ENCODE data around the gene PAPPA2.

Gene PAPPA2

GRCh38 chr1:176765608-176766007 lies 302.6 kb downstream of the PAPPA2 start:
- no peaks in the 10 kb centered on the region for H3K27me3 ChIP-seq (replicated peaks; ENCODE audit: insufficient read depth, low read length)
- no peaks in the 10 kb centered on the region for H4K20me1 ChIP-seq (ENCODE audit: insufficient read depth, low read length)
- no peaks in the 10 kb centered on the region for H3K4me1 ChIP-seq (ENCODE audit: low read length)
- no peak for DNase-seq
- H3K9me3 ChIP-seq (replicated peaks; ENCODE audit: insufficient read depth, low read length): no peaks in the 10 kb centered on the region
- no peaks in the 10 kb centered on the region for H3F3A ChIP-seq (ENCODE audit: insufficient read depth, low read length)
- TF ChIP-seq EZH2 (optimal IDR thresholded peaks at IDR 0.05; ENCODE audit: low read depth, low read length): no peak
- TF ChIP-seq EZH2phosphoT487 (IDR thresholded peaks at IDR 0.05; ENCODE audit: low read length): no peak
- TF ChIP-seq, protein P1, sequence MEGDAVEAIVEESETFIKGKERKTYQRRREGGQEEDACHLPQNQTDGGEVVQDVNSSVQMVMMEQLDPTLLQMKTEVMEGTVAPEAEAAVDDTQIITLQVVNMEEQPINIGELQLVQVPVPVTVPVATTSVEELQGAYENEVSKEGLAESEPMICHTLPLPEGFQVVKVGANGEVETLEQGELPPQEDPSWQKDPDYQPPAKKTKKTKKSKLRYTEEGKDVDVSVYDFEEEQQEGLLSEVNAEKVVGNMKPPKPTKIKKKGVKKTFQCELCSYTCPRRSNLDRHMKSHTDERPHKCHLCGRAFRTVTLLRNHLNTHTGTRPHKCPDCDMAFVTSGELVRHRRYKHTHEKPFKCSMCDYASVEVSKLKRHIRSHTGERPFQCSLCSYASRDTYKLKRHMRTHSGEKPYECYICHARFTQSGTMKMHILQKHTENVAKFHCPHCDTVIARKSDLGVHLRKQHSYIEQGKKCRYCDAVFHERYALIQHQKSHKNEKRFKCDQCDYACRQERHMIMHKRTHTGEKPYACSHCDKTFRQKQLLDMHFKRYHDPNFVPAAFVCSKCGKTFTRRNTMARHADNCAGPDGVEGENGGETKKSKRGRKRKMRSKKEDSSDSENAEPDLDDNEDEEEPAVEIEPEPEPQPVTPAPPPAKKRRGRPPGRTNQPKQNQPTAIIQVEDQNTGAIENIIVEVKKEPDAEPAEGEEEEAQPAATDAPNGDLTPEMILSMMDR (IDR thresholded peaks at IDR 0.05; ENCODE audit: low read length): no peak
- H2AFZ ChIP-seq (ENCODE audit: low read length): no peak overlapping the region
- H3K27ac ChIP-seq (ENCODE audit: low read length): no peak overlapping the region
- H3K9me2 ChIP-seq (replicated peaks; ENCODE audit: insufficient read depth, low read length): no peaks in the 10 kb centered on the region
- H3K9ac ChIP-seq (ENCODE audit: low read length): no peak overlapping the region
- no peak overlapping the region for H3K4me3 ChIP-seq (ENCODE audit: low read length)
- H3K36me3 ChIP-seq (replicated peaks; ENCODE audit: insufficient read depth, low read length): no peaks in the 10 kb centered on the region
- no peaks in the 10 kb centered on the region for H3K79me2 ChIP-seq (ENCODE audit: low read length)
- no peak overlapping the region for H3K4me2 ChIP-seq (ENCODE audit: low read depth, low read length)

DNA sequence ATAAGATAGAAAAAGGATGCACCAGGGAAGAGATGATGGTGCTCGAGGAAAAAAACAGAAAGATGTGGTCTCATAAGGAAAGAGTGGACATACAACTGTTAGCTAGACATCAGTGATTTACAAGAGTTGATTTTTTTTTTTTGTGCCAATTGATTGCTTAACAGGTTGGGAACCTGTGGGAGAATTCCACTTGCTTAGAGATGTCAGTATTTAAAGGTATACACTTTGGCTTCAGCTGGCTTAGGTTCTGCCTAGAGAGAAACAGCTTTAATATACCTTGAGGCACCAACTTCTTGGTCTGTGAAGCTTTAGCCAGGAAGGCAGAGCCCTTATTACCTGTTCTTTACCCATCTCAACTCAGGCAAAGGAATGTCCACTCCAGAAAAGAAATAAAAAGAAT lies 303.8 kb downstream of the PAPPA2 start:
- TF ChIP-seq EZH2phosphoT487 (IDR thresholded peaks at IDR 0.05; ENCODE audit: low read length): no peak
- TF ChIP-seq EZH2 (optimal IDR thresholded peaks at IDR 0.05; ENCODE audit: low read depth, low read length): no peak
- TF ChIP-seq, protein P1 (IDR thresholded peaks at IDR 0.05; ENCODE audit: low read length): no peak
- DNase-seq: no peak
- Histone ChIP-seq H3K4me1 (ENCODE audit: low read length) (no peaks in the 10 kb centered on the region), H2AFZ (ENCODE audit: low read length) (no peak overlapping the region), H3K9me3 (replicated peaks; ENCODE audit: insufficient read depth, low read length) (no peaks in the 10 kb centered on the region), H3K79me2 (ENCODE audit: low read length) (no peaks in the 10 kb centered on the region), H3K9me2 (replicated peaks; ENCODE audit: insufficient read depth, low read length) (no peaks in the 10 kb centered on the region), H3K36me3 (replicated peaks; ENCODE audit: insufficient read depth, low read length) (no peaks in the 10 kb centered on the region), H3K27ac (ENCODE audit: low read length) (no peak overlapping the region), H3K4me3 (ENCODE audit: low read length) (no peak overlapping the region), H4K20me1 (ENCODE audit: insufficient read depth, low read length) (no peaks in the 10 kb centered on the region), H3K4me2 (ENCODE audit: low read depth, low read length) (no peak overlapping the region), H3F3A (ENCODE audit: insufficient read depth, low read length) (no peaks in the 10 kb centered on the region), H3K27me3 (replicated peaks; ENCODE audit: insufficient read depth, low read length) (no peaks in the 10 kb centered on the region), H3K9ac (ENCODE audit: low read length) (no peak overlapping the region)

DNA sequence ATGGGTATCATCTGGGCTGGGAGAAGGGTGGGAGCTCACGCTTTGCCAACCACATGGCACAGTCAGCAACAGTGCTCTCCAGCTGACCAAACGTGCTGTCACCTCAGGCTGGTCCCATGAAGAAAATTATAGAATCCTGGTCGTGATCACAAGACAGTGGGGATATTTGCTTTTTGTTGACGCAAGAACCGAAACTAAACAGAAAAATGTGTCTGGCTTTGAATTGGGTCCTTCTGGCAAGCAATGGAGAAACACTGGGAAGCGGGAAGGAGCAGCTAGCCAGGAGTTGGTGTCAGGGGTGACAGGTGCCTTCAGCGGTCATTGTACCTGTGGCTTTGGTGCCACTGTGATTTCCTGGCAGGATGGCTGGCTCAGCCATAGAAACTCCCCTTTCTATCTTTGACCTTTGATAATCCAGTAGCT lies 304.8 kb downstream of the PAPPA2 start:
- no peak for DNase-seq
- no peaks in the 10 kb centered on the region for H3K9me2 ChIP-seq (replicated peaks; ENCODE audit: insufficient read depth, low read length)
- no peaks in the 10 kb centered on the region for H3K9me3 ChIP-seq (replicated peaks; ENCODE audit: insufficient read depth, low read length)

GRCh38 chr1:176768532-176768931 lies 305.6 kb downstream of the PAPPA2 start:
- no peaks in the 10 kb centered on the region for H3F3A ChIP-seq (ENCODE audit: insufficient read depth, low read length)
- no peak for DNase-seq
- H3K9me2 ChIP-seq (replicated peaks; ENCODE audit: insufficient read depth, low read length): no peaks in the 10 kb centered on the region
- no peaks in the 10 kb centered on the region for H3K4me1 ChIP-seq (ENCODE audit: low read length)
- no peak overlapping the region for H3K9ac ChIP-seq (ENCODE audit: low read length)
- H3K27me3 ChIP-seq (replicated peaks; ENCODE audit: insufficient read depth, low read length): no peaks in the 10 kb centered on the region
- H3K27ac ChIP-seq (ENCODE audit: low read length): no peak overlapping the region
- H4K20me1 ChIP-seq (ENCODE audit: insufficient read depth, low read length): no peaks in the 10 kb centered on the region
- H3K4me3 ChIP-seq (ENCODE audit: low read length): no peak overlapping the region
- no peaks in the 10 kb centered on the region for H3K9me3 ChIP-seq (replicated peaks; ENCODE audit: insufficient read depth, low read length)
- no peaks in the 10 kb centered on the region for H3K36me3 ChIP-seq (replicated peaks; ENCODE audit: insufficient read depth, low read length)
- H2AFZ ChIP-seq (ENCODE audit: low read length): no peak overlapping the region
- no peaks in the 10 kb centered on the region for H3K79me2 ChIP-seq (ENCODE audit: low read length)
- H3K4me2 ChIP-seq (ENCODE audit: low read depth, low read length): no peak overlapping the region
- TF ChIP-seq EZH2 (optimal IDR thresholded peaks at IDR 0.05; ENCODE audit: low read depth, low read length): no peak
- TF ChIP-seq EZH2phosphoT487 (IDR thresholded peaks at IDR 0.05; ENCODE audit: low read length): no peak
- TF ChIP-seq, protein P1 (IDR thresholded peaks at IDR 0.05; ENCODE audit: low read length): no peak

More for the DNA sequence above, 304.8 kb downstream of the PAPPA2 start:
- Histone ChIP-seq H3F3A (ENCODE audit: insufficient read depth, low read length) (no peaks in the 10 kb centered on the region), H3K79me2 (ENCODE audit: low read length) (no peaks in the 10 kb centered on the region), H2AFZ (ENCODE audit: low read length) (no peak overlapping the region), H3K4me3 (ENCODE audit: low read length) (no peak overlapping the region), H3K9ac (ENCODE audit: low read length) (no peak overlapping the region), H3K27ac (ENCODE audit: low read length) (no peak overlapping the region), H4K20me1 (ENCODE audit: insufficient read depth, low read length) (no peaks in the 10 kb centered on the region), H3K4me2 (ENCODE audit: low read depth, low read length) (no peak overlapping the region), H3K36me3 (replicated peaks; ENCODE audit: insufficient read depth, low read length) (no peaks in the 10 kb centered on the region), H3K27me3 (replicated peaks; ENCODE audit: insufficient read depth, low read length) (no peaks in the 10 kb centered on the region), H3K4me1 (ENCODE audit: low read length) (no peaks in the 10 kb centered on the region)
- no peak for TF ChIP-seq EZH2phosphoT487 (IDR thresholded peaks at IDR 0.05; ENCODE audit: low read length)
- no peak for TF ChIP-seq EZH2 (optimal IDR thresholded peaks at IDR 0.05; ENCODE audit: low read depth, low read length)

All from MM.1S (cell line).